Mucosa of descending colon (tissue), 3 donors: ENCODE results near the gene DHX58. TPM values are rescaled to one million over a fixed set of nuclear protein-coding genes. Genes with fewer than 3 reads are reported as not detected.

Experiments used
- ATAC-seq: fragments of 200-7000 bp; cut with Tn5 transposase; one replicate; pipeline ENCODE4 v1.9.1; 2020; ENCODE audit warnings: mild to moderate bottlenecking, moderate library complexity
- DNase-seq, 3 donors: peaks; one replicate each; pipeline ENCODE4 v3.0.0-alpha.2; 2020
- H3K36me3 ChIP-seq: fragments of 200-600 bp; one replicate; pipeline ENCODE4 v1.8.0; 2021; ENCODE audit warnings: low read depth, mild to moderate bottlenecking
- H3K4me1 ChIP-seq: fragments of 200-600 bp; one replicate; pipeline ENCODE4 v1.8.0; 2021; ENCODE audit warnings: low read depth, mild to moderate bottlenecking
- H3K4me3 ChIP-seq: fragments of 200-600 bp; one replicate; pipeline ENCODE4 v1.8.0; 2021; ENCODE audit warnings: mild to moderate bottlenecking
- H3K9me3 ChIP-seq: fragments of 200-600 bp; one replicate; pipeline ENCODE4 v1.8.0; 2021; ENCODE audit warnings: mild to moderate bottlenecking
- CTCF ChIP-seq: fragments of 200-600 bp; IDR thresholded peaks from one replicate; pipeline ENCODE4 v1.8.0; 2022; ENCODE audit warnings: antibody characterized with exemption, mild to moderate bottlenecking
- intact Hi-C, 2 donors: fragments of 100-400 bp; cut with DNase I in 1 of 2; cut with micrococcal nuclease in 1 of 2; formaldehyde crosslinking; loops; one replicate each; pipeline versions ENCODE4 v1.11.0 to v1.11.1; 2022; cut with DNase I, micrococcal nuclease
- total RNA-seq, 3 donors: library from RNA; stranded (reverse); fragmentation: NEBNext Ultra II Directional in 2 of 3; extraction: Animal tissue kit (Norgen Biotek cat#: 25700) in 2 of 3; gene quantifications; one replicate each; pipeline versions ENCODE4 v1.2.1 to v1.2.4, GENCODE V29; 2021 to 2023
- donor health status: DM: no; HTN: no; CAD: no; lungs with moderate emphysema.
- donor health status: DM: no; HTN: no; CAD: no.
- donor health status: DM: no; HTN: yes; CAD: no.

Gene DHX58
- total RNA-seq, 3 donors from 2014 or later, result 11.7 to 18.0 (median 14.0) TPM

GRCh38 chr17:42120161-42120769 is 7.8 kb upstream of the DHX58 start:
- Histone ChIP-seq H3K4me3 (no peak overlapping the region), H3K4me1 (peaks cover 17% of the 10 kb centered on the region), H3K9me3 (no peaks in the 10 kb centered on the region), H3K36me3 (no peaks in the 10 kb centered on the region)
- intact Hi-C loops, result no loop called here
- TF ChIP-seq CTCF, result no peak
- ATAC-seq (no peak), DNase-seq (peak in 1 of 3 donors; percentile 60)

- Histone ChIP-seq H3K9me3 (no peaks in the 10 kb centered on the region), H3K36me3 (no peaks in the 10 kb centered on the region), H3K4me3 (no peak overlapping the region), H3K4me1 (peaks cover 17% of the 10 kb centered on the region)
- ATAC-seq (no peak), DNase-seq (no peak)
- intact Hi-C loops, result loop anchor here (5.0 to 10.0 kb wide), 2 partner anchors 52 to 154 kb away; partner anchors contain the start of gene CNP (in 1 of the 2)
- TF ChIP-seq CTCF, result no peak
Measured at GRCh38 chr17:42119301-42119700, 6.8 kb upstream of the DHX58 start.

GRCh38 chr17:42118545-42118944 is 6.0 kb upstream of the DHX58 start:
- Histone ChIP-seq H3K4me3 (no peak overlapping the region), H3K4me1 (peaks cover 17% of the 10 kb centered on the region), H3K9me3 (no peaks in the 10 kb centered on the region), H3K36me3 (no peaks in the 10 kb centered on the region)
- ATAC-seq (no peak), DNase-seq (peak in 1 of 3 donors; percentile 54)
- intact Hi-C loops, result loop anchor here (5.0 to 10.0 kb wide), 2 partner anchors 51 to 154 kb away; partner anchors contain the start of gene CNP (in 1 of the 2)
- no peak for TF ChIP-seq CTCF

- Histone ChIP-seq H3K4me1 (peaks cover 18% of the 10 kb centered on the region), H3K9me3 (no peaks in the 10 kb centered on the region), H3K4me3 (no peak overlapping the region), H3K36me3 (no peaks in the 10 kb centered on the region)
- DNase-seq, result no peak
- intact Hi-C loops, result loop anchor here (5.0 to 10.0 kb wide), 2 partner anchors 51 to 153 kb away; partner anchors contain the start of gene CNP (in 1 of the 2)
- TF ChIP-seq CTCF, result no peak
- ATAC-seq, result no peak
Measured at GRCh38 chr17:42118126-42118510, 5.6 kb upstream of the DHX58 start.

GRCh38 chr17:42117397-42118125 is 5.0 kb upstream of the DHX58 start:
- no peak overlapping the region for H3K4me3 ChIP-seq
- no peak for TF ChIP-seq CTCF
- no peaks in the 10 kb centered on the region for H3K36me3 ChIP-seq
- H3K9me3 ChIP-seq, result no peaks in the 10 kb centered on the region
- ATAC-seq (no peak), DNase-seq (peak in 1 of 3 donors; percentile 61)
- H3K4me1 ChIP-seq, result peaks cover 24% of the 10 kb centered on the region
- intact Hi-C loops, result loop anchor here (5.0 to 10.0 kb wide), 2 partner anchors 50 to 153 kb away; partner anchors contain the start of gene CNP (in 1 of the 2)
